HG02623 (cell line): ENCODE results near the gene IL15RA.
A peak's percentile ranks its signal among the peaks of the same experiment; 100 is the strongest.
"Not testable (repeated sequence)": the region's sequence is repeated elsewhere in the genome, so short reads cannot be mapped to it uniquely, and the experiment has no call there.

Experiments
- ATAC-seq: cut with Tn5 transposase; IDR thresholded peaks from one replicate; pipeline ENCODE4 v1.9.1; 2021; ENCODE audit warnings: moderate library complexity; ENCODE audit not compliant: unreplicated experiment

The IL15RA gene

DNA sequence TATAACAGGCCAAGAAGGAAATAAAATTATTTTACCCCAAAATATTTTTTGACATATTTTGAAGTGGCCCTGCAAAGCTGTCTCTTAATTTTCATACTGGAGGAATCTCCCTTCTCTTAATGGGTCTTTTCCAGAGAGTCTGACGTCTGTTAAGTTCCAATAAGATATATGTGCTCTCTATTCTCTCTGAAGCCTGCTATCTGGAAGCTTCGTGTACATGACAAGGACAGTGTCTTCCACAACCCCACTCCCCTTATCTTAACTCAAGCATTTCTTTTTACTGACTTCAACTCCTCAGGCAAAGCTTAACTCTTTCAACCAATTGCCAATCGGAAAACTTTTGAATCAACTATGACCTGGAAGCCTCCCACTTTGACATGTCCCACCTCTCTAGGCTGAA is 29.2 kb upstream of the IL15RA start:
- ATAC-seq, result no peak

DNA sequence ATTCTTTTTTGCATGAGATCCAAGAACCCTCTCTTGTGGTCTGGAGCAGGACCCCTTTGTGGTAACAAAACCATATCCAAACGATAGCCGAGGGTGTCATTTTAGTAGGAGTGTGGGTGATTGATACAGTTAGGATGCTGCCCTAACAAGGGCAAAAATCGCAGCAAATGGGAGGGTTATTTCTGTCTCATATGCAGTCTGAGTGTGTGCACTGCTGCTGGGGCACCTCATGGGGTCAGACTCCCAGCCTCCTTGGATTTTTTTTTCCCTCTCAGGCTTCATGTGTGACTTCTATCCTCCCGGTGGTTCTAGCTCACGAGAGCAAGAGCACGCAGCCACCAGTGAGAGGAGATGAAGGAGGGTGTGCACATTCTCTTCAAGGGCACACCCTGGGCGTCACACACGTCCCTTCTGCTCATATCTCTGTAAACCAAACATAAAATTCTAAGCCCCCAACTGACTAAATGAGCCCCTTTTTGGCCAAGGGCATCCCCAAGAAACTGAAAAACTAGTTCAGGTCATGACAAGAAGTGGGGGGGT is 28.6 kb upstream of the IL15RA start:
- ATAC-seq, result no peak

DNA sequence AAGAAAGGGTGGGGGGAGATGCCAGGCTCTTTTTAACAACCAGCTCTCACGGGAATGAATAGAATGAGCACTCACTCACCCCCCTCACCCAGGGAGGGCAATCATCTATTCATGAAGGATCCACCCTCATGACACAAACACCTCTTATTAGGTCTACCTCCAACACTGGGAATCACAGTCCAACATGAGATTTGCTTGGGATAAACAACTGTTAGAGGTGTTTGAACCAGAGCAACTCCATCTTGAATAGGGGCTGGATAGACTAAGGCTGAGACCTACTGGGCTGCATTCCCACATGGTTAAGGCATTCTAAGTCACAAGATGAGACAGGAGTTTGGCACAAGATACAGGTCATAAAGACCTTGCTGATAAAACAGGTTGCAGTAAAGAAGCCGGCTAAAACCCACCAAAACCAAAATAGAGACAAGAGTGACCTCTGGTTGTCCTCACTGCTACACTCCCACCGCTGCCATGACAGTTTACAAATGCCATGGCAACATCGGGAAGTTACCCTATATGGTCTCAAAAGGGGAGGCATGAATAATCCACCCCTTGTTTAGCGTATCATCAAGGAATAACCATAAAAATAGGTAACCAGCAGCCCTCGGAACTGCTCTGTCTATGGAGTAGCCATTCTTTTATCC is 27.9 kb upstream of the IL15RA start:
- ATAC-seq, result not testable (repeated sequence)

DNA sequence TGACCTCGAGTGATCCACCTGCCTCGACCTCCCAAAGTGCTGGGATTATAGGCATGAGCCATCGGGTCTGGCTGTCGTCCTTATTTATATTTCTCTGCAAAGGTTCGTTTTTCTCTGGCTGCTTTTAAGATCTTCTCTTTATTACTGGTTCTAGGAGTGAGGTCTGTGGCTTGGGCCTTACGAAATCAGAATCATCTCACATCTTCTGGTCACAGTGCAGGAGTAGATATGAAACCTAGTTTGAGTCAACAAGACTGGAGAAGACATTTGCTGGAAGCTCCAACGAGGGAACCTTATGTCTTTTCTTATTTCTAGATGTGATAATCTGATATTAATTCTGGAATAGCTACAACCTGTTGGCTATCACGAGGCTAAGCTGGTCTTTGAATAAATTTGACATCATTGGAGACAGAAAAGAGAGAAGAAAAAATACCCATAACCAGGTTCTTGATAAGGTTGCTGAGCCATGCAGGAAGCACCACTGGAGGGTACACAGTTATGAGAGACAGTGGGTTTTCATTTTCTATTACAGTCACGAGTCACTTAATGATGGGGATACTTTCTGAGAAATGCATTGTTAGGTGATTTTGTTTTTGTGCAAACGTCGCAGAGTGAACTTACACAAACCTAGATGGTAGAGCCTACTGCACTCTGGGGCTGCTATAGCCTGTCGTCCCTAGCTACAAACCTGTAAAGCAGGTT is 25.6 kb upstream of the IL15RA start:
- no peak for ATAC-seq

DNA sequence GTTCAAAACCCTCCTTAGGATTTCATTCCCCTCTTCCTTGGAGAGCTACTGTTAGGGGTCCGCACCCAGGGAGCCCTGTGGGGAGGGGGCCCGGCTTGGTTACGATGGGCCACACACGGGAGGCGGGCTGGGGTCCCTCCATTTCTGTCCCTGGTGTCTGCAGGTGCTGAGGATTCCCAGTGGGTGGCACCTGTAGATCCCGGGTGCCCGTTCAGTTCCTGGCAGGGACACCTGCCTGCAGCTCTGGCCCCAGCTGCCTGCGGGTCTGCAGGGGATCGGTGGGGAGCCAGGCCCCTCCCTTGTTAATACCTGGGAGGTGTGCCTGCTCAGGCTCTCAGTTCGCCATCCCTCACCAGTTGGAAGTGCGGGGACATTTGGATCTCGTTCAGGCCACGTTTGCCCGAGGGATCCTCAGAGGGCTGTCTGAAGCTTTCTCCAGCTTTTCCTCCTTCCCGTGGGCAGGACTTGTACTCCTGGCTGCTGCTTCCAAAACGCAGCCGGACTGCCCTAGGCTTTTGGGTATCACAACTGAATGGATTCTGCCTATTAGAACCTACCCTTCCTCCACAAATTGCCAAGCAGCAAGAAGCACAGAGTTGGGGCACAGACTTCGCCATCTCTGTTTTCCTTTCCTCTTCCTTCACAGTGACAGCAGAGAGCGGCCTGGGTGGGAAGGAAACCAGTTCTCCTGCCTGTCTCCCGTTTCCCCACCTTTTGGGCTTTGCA is 22.3 kb upstream of the IL15RA start:
- no peak for ATAC-seq

DNA sequence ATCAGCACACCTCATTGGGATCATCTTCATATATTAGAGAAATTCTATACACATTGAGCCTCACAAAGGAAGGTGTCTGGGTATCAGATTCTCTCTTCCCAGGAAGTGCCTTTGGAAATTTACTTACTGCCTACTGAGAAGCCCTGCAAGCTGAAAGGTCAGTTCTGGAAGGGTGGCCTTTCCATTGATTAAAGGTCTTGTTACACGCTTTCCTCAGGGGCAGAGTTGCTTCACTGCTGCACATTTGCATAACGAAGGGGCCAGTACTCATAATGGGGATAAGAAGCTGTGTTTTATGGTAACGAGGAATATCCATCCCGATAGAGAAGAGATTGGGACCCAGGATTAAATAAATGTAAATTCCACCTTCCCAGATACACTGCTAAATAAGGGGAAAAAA is 19.4 kb upstream of the IL15RA start:
- ATAC-seq, result no peak

DNA sequence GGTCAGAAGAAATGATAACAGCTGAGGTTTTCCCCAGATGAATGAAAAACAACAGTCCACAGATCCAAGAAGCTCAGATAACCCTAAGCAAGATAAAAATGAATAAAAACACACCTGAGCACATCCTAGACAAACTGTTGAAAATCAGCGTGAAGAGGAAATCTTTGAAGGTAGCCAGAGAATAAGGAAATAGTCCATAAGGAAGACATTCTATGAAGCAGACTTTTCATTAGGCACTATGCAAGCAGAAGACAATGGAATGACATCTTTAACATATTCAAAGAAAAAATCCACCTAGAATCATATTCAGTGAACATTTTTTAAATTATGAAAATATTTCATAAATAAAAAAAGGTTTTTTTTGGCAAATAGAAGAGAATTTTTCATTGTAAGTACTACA is 15.1 kb upstream of the IL15RA start:
- no peak for ATAC-seq

DNA sequence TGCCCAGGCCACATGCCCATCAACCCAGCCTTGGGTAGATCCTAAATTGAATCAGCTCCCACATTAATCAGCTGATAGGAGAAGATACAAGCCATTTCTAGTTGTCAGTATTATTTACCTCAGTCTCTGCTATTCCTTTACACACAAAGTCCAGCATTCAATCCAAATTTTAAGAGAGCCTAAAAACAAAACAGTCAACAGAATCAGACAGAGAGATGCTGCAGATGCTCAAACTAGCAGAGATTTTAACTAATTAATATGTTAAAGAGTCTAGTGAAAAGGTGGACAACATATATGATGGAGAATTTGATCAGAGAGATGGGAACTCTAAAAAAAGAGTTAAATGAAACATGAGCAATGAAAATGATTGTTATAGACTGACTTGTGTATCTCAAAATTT is 14.4 kb upstream of the IL15RA start:
- ATAC-seq, result no peak

DNA sequence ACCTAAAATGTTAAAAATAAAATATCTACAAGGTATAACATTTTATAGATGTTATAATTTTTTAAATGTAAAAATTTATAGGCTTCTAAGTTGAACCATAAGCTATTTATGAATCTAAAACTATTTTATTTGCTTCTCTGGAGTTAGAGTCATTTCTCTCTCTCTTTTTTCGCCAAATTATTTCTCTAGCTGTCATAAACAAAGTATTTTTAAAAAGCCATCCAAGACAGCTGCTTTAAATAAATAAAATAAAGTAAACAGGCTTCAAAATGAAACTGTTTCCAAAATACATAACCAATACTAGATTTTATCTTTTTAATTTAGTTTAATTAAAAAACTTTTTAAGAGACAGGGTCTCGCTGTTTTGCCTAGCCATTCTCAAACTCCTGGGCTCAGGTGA is 12.4 kb upstream of the IL15RA start:
- ATAC-seq, result no peak

DNA sequence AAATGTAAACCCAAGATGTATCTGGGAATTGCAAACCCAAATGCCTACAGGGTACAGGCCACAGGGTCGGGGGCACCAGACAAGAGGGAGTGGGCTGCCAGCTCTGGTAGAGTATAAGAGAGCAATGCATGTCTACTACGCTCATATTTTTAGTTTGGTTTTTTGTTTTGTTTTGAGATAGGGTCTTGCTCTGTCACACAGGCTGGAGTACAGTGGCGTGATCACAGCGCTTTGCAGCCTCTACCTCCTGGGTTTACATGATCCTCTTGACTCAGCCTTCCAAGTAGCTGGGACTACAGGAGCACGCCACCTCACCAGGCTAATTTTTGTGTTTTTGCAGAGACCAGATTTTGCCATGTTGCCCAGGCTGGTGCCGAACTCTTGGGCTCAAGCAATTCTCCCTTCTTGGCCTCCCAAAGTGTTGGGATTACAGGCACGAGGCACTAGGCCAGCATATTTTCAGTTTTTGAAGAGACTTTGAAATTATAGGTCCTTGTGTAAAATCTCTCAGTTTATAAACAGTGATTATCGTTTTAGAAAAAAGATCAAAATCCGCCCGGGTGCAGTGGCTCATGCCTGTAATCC is 11.1 kb upstream of the IL15RA start:
- no peak for ATAC-seq

DNA sequence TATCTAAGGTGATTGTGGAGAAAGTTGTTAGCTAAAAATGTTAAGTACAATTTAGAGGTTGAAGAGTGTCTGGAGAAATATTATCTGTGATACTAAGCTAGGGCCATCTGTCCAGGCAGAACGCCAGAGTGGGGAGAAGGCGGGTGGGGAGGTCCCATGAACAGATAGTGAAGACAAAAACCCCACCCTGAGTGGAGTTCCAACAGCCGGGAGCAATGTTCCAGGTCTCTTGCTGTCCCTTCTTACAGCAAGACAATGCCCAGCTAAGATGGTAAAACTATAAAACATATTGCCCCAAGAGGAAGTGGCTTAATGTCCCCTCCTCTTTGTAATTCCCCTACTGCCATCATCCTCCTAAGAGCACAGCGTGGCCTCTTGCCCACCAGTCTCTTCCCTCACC is 10.4 kb upstream of the IL15RA start:
- ATAC-seq, result no peak

DNA sequence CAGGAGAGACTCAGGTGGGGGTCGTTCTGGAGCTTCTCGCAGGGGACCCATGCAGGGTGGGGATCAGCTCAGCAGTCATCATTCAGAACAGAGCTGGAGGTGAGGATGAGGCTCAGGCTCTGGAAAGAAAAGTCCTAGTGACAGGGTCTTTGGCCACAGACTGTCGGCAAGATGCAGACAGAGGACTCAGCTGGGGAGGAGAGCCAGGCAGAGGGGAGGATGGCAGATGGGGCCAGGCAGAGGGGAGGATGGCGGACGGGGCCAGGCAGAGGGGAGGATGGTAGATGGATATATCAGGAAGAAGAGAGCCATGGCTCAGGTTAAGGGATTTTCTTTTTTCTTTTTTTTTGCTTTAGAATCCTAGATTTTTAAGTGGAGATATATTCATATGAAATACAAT is 7.7 kb upstream of the IL15RA start:
- ATAC-seq, result no peak

DNA sequence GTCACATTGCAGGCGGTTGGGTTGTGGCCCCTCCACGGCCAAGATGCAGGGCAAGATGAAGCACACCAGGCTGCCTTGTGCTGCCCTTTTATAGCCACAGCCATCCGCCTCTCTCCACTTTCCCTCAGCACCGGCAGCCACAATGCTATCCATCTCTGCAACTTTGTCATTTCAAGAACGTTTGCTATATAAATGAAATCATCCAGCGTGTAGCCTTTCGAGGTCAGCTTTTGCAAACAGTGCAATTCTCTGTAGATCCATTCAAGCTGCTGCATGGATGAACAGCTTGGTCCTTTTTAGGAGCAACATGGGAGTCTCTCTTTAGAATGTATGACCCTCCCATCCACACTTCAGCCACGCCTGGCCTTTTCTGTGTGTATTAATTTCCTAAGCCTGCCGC is 6.4 kb upstream of the IL15RA start:
- ATAC-seq, result no peak

DNA sequence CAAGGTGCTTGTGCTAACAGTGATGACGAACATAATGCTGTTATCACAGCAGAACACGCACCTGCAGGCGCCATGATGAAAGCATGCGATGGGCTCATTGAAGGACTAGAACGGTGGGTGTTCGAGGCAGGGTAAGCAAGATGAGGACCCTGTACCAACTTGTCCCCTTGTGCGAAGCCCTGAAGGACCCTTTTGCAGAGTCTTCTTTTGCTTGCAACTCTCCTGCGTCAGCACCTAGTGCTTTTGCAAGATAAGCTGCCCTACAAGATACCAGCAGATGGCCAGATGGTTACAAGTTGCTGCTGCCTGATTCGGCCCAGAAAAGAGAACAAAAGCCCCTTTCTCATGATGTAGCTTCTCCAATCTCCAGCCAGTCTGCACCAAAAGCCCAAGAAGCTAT is 4.2 kb upstream of the IL15RA start:
- no peak for ATAC-seq

DNA sequence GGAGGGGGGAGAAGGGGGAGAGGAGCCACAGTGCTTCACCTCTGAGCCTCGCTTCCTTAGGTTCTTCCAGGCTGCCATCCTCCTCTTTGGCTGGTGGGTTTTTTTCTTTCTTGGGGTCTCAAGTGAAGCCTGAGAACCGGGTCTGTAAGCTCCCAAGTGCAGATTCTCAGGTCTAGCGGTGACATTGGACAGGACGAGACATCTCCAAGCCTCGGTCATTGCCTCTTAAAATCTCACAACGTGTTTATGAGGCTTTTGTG is 817 bp upstream of the IL15RA start:
- no peak for ATAC-seq

DNA sequence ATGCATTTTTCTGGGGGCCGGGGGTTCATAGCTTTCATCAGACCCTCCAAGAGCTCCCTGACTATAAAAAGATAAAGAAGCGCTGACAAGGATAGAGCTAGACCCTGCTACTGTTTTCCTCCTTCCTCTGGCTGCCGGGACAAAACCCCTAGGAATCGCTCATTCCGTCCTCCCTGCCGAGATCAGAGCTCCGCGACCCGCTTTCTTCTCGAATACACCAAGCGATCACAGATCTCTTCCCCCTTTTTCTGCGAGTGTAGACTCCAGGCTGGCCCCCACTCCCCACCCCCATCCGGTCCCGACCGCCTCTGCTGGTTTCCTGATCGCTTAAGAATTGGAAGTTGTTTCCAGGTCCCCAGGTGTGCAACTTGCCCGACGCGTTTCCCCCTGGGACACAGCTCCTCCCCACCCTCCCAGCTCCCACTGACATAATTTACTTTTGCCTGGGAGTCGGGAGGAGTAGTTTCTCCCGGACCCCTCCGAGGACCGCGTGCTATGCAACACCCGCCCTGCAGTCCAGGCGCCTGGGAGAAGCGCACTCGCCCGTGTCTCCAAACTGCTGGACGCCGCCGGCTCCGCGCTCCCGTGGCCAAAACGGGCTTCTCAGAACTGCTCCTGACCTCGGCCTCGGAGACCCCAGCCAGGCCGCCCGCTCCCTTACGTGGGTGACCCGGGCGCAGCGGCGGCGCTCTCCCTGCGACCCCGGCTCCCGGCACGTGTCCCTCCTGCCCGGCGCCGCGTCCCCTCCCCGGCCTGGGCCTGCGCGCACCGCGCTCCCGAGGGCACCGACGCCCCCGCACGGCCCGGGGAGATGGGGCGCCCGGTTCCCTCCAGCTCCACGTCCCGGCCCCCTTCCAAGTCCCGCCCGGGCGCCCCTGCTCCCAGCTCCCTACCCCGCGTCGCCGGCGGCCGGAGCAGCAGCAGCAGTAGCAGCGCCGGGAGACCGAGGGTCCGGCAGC is 552 bp downstream of the IL15RA start:
- ATAC-seq, result peak; percentile 5

DNA sequence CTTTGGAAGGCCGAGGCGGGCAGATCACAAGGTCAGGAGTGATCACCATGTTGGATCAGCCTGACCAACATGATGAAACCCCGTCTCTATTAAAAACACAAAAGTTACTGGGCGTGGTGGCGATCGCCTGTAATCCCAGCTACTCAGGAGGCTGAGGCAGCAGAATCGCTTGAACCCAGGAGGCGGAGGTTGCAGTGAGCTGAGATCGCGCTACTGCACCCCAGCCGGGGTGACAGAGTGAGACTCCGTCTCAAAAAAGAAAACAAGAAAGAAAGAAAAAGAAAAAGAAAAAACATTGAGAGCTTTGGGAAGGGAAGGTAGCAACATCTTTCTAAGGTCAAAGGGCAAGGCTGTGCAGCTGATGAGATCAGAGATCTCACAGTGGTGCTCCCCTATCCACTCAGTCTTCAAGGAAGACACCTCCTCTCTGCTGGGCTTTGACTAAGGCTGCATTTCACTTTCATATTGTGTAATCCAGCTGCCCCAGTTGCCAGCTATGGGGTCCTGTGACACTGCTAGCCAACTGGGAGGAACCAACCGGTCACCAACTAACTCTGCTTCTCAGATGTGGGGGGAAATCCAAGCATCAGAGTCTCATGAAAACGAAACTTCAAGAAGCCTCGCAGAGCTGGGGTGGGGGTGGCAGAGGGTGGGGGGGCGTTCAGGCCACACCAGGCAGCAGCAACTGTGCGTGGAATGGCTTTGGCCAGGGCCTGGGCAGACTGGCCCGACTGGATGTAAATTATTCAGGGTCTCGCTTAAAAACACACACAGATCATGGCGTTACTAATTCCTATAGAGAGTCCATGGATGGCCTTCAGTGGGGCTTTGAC is 1.5 kb downstream of the IL15RA start:
- peak; percentile 64 for ATAC-seq

DNA sequence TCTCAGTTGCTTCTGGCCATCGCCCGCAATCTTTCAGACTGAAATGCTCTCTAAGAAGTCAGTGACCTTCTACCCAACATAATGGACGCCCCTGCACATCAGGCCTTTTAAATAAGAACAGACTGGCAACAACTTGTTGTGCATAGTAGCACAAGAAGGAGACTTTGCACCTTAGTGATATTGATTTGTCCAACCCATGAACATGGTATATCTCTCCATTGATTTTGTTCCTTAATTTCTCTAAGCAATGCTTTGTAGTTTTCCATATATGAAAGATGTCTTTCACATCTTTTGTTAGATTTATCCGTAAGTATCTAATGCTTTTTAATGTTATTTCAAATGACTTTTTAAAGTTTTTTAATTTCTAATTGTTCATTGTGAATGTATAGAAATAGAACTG is 4.3 kb downstream of the IL15RA start:
- ATAC-seq, result no peak

DNA sequence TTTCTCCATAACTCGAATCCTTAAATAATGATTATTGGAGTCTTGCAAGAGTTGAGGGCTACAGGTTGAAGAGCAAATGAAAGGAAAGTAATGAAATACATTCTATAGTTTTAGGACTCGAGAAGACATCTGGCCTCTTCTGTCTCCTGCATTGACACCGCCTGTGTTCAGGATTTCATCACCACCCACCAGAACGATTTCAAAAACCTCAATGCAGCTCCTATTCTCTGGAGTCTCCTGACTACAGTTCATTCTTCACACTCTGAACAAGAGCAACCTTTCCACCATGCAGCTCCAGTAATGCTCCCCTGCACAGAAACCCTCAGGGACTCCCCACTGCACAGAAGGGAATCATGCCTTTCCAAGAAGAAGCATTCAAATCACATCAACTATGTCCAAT is 5.5 kb downstream of the IL15RA start:
- no peak for ATAC-seq

DNA sequence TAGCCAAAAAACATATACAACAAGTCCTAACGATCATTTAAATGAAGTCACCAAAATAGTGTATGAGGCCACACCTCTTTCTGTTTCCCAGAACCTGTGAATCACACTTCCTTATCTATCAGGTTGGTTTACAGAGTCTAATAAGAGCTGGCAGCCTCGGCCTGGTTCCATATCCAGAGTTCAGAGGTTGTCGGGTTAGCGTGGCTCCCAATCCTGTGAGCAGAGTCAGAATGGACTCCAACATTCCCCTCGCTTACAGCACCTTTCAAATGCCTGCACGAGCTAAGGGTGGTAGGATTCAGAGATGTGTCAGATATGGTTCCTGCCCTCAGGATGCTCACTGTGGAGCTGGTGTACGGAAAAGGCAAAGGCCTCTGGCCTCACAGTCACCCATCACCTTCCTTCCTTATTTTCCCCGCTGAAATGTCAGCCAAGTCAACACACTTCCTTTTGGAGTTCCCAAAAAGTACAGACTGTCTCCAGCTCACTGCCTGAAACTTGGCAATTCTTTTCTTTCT is 6.0 kb downstream of the IL15RA start:
- ATAC-seq, result no peak
